IMR-90 (cell line): ENCODE measurements around the gene STAT3.

Experiments
- ELK1 ChIP-seq: fragments of 150-350 bp; IDR thresholded peaks from 2 replicates; pipeline ENCODE4 v1.6.1; 2016; ENCODE audit warnings: low read depth, mild to moderate bottlenecking, low read length, moderate library complexity, borderline replicate concordance
- FOS ChIP-seq: fragments of 150-350 bp; IDR thresholded peaks from 2 replicates; pipeline ENCODE4 v1.6.1; 2016; ENCODE audit warnings: low read depth, low read length
- MAZ ChIP-seq: IDR thresholded peaks from 2 replicates; pipeline ENCODE4 v1.6.1; 2012; ENCODE audit warnings: low read depth, mild to moderate bottlenecking, low read length, improper control_type of control experiment, moderate library complexity, borderline replicate concordance
- MXI1 ChIP-seq: IDR thresholded peaks from 2 replicates; pipeline ENCODE4 v1.6.1; 2012; ENCODE audit warnings: low read depth, mild to moderate bottlenecking, low read length, moderate library complexity, borderline replicate concordance
- NFE2L2 ChIP-seq: fragments of 150-350 bp; IDR thresholded peaks from 2 replicates; pipeline ENCODE4 v1.6.1; 2016; ENCODE audit warnings: low read depth, mild to moderate bottlenecking, low read length
- POLR2A ChIP-seq: IDR thresholded peaks from 2 replicates; pipeline ENCODE4 v1.6.1; 2012; ENCODE audit warnings: mild to moderate bottlenecking, low read depth, low read length
- RAD21 ChIP-seq: IDR thresholded peaks from 2 replicates; pipeline ENCODE4 v1.6.1; 2012; ENCODE audit warnings: low read length, improper control_type of control experiment
- SMC3 ChIP-seq: fragments of 150-350 bp; IDR thresholded peaks from 2 replicates; pipeline ENCODE4 v1.6.1; 2016; ENCODE audit warnings: low read depth, mild to moderate bottlenecking, antibody characterized with exemption, low read length, moderate library complexity
- TF ChIP-seq, protein P1 (sequence below): conservative IDR thresholded peaks from 2 replicates; pipeline ENCODE4 v1.5.1; 2012; ENCODE audit warnings: mild to moderate bottlenecking, low read depth, low read length, improper control_type of control experiment
- TF ChIP-seq, protein P2 (sequence below): fragments of 150-350 bp; IDR thresholded peaks from 2 replicates; pipeline ENCODE4 v1.6.1; 2017; ENCODE audit warnings: mild to moderate bottlenecking, antibody characterized with exemption, low read length, low read depth

GRCh38 chr17:42363767-42364585, 24.3 kb downstream of the STAT3 start:
- TF ChIP-seq, protein P1, sequence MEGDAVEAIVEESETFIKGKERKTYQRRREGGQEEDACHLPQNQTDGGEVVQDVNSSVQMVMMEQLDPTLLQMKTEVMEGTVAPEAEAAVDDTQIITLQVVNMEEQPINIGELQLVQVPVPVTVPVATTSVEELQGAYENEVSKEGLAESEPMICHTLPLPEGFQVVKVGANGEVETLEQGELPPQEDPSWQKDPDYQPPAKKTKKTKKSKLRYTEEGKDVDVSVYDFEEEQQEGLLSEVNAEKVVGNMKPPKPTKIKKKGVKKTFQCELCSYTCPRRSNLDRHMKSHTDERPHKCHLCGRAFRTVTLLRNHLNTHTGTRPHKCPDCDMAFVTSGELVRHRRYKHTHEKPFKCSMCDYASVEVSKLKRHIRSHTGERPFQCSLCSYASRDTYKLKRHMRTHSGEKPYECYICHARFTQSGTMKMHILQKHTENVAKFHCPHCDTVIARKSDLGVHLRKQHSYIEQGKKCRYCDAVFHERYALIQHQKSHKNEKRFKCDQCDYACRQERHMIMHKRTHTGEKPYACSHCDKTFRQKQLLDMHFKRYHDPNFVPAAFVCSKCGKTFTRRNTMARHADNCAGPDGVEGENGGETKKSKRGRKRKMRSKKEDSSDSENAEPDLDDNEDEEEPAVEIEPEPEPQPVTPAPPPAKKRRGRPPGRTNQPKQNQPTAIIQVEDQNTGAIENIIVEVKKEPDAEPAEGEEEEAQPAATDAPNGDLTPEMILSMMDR = no peak
- TF ChIP-seq POLR2A = no peak
- TF ChIP-seq MAZ = no peak
- TF ChIP-seq RAD21 = no peak
- no peak for TF ChIP-seq MXI1
- no peak for TF ChIP-seq SMC3
- TF ChIP-seq, protein P2, sequence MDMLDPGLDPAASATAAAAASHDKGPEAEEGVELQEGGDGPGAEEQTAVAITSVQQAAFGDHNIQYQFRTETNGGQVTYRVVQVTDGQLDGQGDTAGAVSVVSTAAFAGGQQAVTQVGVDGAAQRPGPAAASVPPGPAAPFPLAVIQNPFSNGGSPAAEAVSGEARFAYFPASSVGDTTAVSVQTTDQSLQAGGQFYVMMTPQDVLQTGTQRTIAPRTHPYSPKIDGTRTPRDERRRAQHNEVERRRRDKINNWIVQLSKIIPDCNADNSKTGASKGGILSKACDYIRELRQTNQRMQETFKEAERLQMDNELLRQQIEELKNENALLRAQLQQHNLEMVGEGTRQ = no peak
- TF ChIP-seq ELK1 = no peak
- no peak for TF ChIP-seq NFE2L2
- no peak for TF ChIP-seq FOS
